ENCODE measurements around the gene ABAT.
A peak's percentile ranks its signal among the peaks of the same experiment; 100 is the strongest.
"Not testable (repeated sequence)": the region's sequence is repeated elsewhere in the genome, so short reads cannot be mapped to it uniquely, and the experiment has no call there.

ABAT gene

GRCh38 chr16:8739989-8740704 lies 65.7 kb downstream of the ABAT start:
- H3K27ac ChIP-seq (ENCODE audit: low read depth, low read length), result peak overlapping the region; percentile 22
- H3K27me3 ChIP-seq (ENCODE audit: control insufficient read depth in 1 of 2, insufficient read depth in 2 of 2, low read length in 2 of 2), result no peaks in the 10 kb centered on the region
- H3K9ac ChIP-seq (ENCODE audit: low read depth in 1 of 2, low read length in 2 of 2), result no peak overlapping the region
- peaks cover 0 to 7% of the 10 kb centered on the region in 2 donors for H3K36me3 ChIP-seq (ENCODE audit: control insufficient read depth in 1 of 2, insufficient read depth in 2 of 2, low read length in 2 of 2)
- H3K4me3 ChIP-seq (ENCODE audit: low read depth in 1 of 2, low read length in 2 of 2), result peak overlapping the region in 1 of 2 donors; percentile 13
- peaks cover 0 to 2% of the 10 kb centered on the region in 2 donors for H3K9me3 ChIP-seq (ENCODE audit: control insufficient read depth in 1 of 2, low read length in 2 of 2)
- peaks cover 11 to 18% of the 10 kb centered on the region in 2 donors for H3K4me1 ChIP-seq (ENCODE audit: control insufficient read depth in 1 of 2, insufficient read depth in 2 of 2, low read length in 2 of 2)

GRCh38 chr16:8740775-8741355 lies 66.4 kb downstream of the ABAT start:
- H3K9ac ChIP-seq (ENCODE audit: low read depth in 1 of 2, low read length in 2 of 2), result no peak overlapping the region
- peaks cover 0 to 2% of the 10 kb centered on the region in 2 donors for H3K9me3 ChIP-seq (ENCODE audit: control insufficient read depth in 1 of 2, low read length in 2 of 2)
- peaks cover 0 to 7% of the 10 kb centered on the region in 2 donors for H3K36me3 ChIP-seq (ENCODE audit: control insufficient read depth in 1 of 2, insufficient read depth in 2 of 2, low read length in 2 of 2)
- peak overlapping the region in 1 of 2 donors; percentile 13 for H3K4me3 ChIP-seq (ENCODE audit: low read depth in 1 of 2, low read length in 2 of 2)
- no peaks in the 10 kb centered on the region for H3K27me3 ChIP-seq (ENCODE audit: control insufficient read depth in 1 of 2, insufficient read depth in 2 of 2, low read length in 2 of 2)
- H3K4me1 ChIP-seq (ENCODE audit: control insufficient read depth in 1 of 2, insufficient read depth in 2 of 2, low read length in 2 of 2), result peaks cover 11 to 18% of the 10 kb centered on the region in 2 donors
- H3K27ac ChIP-seq (ENCODE audit: low read depth, low read length), result peak overlapping the region; percentile 22

DNA sequence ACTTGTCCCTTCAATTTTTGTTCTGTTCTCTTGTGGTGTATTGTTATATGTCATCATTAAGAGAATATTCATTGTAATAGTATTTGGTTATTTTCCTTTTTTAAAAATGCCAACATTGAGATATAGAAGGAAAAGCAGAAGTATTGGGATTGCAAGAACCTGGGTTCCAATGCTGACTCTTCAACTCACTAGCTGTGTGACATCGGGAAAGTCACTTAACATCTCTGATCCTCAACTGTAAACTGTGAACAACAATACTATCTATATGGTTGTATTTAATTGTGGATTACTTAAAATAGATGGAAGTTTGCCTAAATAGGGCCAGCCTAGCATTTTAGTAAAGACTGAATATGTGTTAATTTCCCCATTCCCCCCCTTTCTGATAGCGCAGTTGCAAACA lies 67.2 kb downstream of the ABAT start:
- no peak overlapping the region for H3K4me3 ChIP-seq (ENCODE audit: low read depth in 1 of 2, low read length in 2 of 2)
- no peak overlapping the region for H3K27ac ChIP-seq (ENCODE audit: low read depth, low read length)
- no peak overlapping the region for H3K9ac ChIP-seq (ENCODE audit: low read depth in 1 of 2, low read length in 2 of 2)
- peaks cover 11 to 18% of the 10 kb centered on the region in 2 donors for H3K4me1 ChIP-seq (ENCODE audit: control insufficient read depth in 1 of 2, insufficient read depth in 2 of 2, low read length in 2 of 2)
- H3K36me3 ChIP-seq (ENCODE audit: control insufficient read depth in 1 of 2, insufficient read depth in 2 of 2, low read length in 2 of 2), result peaks cover 0 to 3% of the 10 kb centered on the region in 2 donors
- H3K9me3 ChIP-seq (ENCODE audit: control insufficient read depth in 1 of 2, low read length in 2 of 2), result peaks cover 0 to 2% of the 10 kb centered on the region in 2 donors
- no peaks in the 10 kb centered on the region for H3K27me3 ChIP-seq (ENCODE audit: control insufficient read depth in 1 of 2, insufficient read depth in 2 of 2, low read length in 2 of 2)

DNA sequence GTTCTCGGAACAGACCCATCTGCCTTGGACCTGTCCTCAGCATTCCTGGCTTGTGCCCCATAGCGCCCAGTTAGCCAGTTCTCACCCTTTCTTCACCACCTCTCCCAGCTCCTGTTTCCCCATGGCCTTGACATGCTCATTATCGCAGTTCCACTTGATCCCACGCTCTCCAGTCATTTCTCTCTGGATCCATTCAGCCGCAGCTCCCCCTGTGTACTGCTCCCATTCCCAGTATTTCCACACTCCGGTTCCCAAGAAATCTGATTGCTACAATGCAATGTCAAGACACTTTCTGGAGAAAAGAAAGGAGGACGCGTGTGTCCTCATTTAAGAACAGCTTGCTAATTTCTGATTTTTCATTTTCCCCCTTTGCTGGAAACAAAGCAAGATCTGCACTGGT lies 67.7 kb downstream of the ABAT start:
- peaks cover 11 to 18% of the 10 kb centered on the region in 2 donors for H3K4me1 ChIP-seq (ENCODE audit: control insufficient read depth in 1 of 2, insufficient read depth in 2 of 2, low read length in 2 of 2)
- no peaks in the 10 kb centered on the region for H3K27me3 ChIP-seq (ENCODE audit: control insufficient read depth in 1 of 2, insufficient read depth in 2 of 2, low read length in 2 of 2)
- H3K4me3 ChIP-seq (ENCODE audit: low read depth in 1 of 2, low read length in 2 of 2), result no peak overlapping the region
- H3K36me3 ChIP-seq (ENCODE audit: control insufficient read depth in 1 of 2, insufficient read depth in 2 of 2, low read length in 2 of 2), result peaks cover 0 to 7% of the 10 kb centered on the region in 2 donors
- peaks cover 0 to 2% of the 10 kb centered on the region in 2 donors for H3K9me3 ChIP-seq (ENCODE audit: control insufficient read depth in 1 of 2, low read length in 2 of 2)
- H3K27ac ChIP-seq (ENCODE audit: low read depth, low read length), result no peak overlapping the region
- no peak overlapping the region for H3K9ac ChIP-seq (ENCODE audit: low read depth in 1 of 2, low read length in 2 of 2)

DNA sequence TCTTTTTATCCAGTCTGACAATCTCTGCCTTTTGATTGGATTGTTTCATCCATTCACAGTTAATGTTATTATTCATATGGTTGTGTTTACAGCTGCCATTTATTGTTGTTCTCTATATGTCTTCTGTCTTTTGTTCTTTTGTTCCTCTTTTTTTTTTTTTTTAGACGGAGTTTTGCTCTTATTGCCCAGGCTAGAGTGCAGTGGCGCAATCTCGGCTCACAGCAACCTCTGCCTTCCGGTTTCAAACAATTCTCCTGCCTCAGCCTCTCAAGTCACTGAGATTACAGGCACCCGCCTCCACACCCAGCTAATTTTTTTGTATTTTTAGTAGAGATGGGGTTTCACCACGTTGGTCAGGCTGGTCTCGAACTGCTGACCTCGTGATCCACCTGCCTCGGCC lies 74.5 kb downstream of the ABAT start:
- not testable (repeated sequence) for H3K27ac ChIP-seq (ENCODE audit: low read depth, low read length); H3K36me3 ChIP-seq (ENCODE audit: control insufficient read depth in 1 of 2, insufficient read depth in 2 of 2, low read length in 2 of 2); H3K9ac ChIP-seq (ENCODE audit: low read depth in 1 of 2, low read length in 2 of 2); H3K27me3 ChIP-seq (ENCODE audit: control insufficient read depth in 1 of 2, insufficient read depth in 2 of 2, low read length in 2 of 2); H3K9me3 ChIP-seq (ENCODE audit: control insufficient read depth in 1 of 2, low read length in 2 of 2); H3K4me3 ChIP-seq (ENCODE audit: low read depth in 1 of 2, low read length in 2 of 2)
- H3K4me1 ChIP-seq (ENCODE audit: control insufficient read depth in 1 of 2, insufficient read depth in 2 of 2, low read length in 2 of 2), result peaks cover 16 to 20% of the 10 kb centered on the region in 2 donors

GRCh38 chr16:8751481-8752311 lies 77.3 kb downstream of the ABAT start:
- H3K4me3 ChIP-seq (ENCODE audit: low read depth in 1 of 2, low read length in 2 of 2), result no peak overlapping the region
- peaks cover 3% of the 10 kb centered on the region in 2 donors for H3K36me3 ChIP-seq (ENCODE audit: control insufficient read depth in 1 of 2, insufficient read depth in 2 of 2, low read length in 2 of 2)
- H3K27ac ChIP-seq (ENCODE audit: low read depth, low read length), result no peak overlapping the region
- no peaks in the 10 kb centered on the region for H3K9me3 ChIP-seq (ENCODE audit: control insufficient read depth in 1 of 2, low read length in 2 of 2)
- no peaks in the 10 kb centered on the region for H3K27me3 ChIP-seq (ENCODE audit: control insufficient read depth in 1 of 2, insufficient read depth in 2 of 2, low read length in 2 of 2)
- H3K9ac ChIP-seq (ENCODE audit: low read depth in 1 of 2, low read length in 2 of 2), result no peak overlapping the region
- H3K4me1 ChIP-seq (ENCODE audit: control insufficient read depth in 1 of 2, insufficient read depth in 2 of 2, low read length in 2 of 2), result peaks cover 16 to 20% of the 10 kb centered on the region in 2 donors

- Histone ChIP-seq H3K9me3 (ENCODE audit: control insufficient read depth in 1 of 2, low read length in 2 of 2) (no peaks in the 10 kb centered on the region), H3K4me1 (ENCODE audit: control insufficient read depth in 1 of 2, insufficient read depth in 2 of 2, low read length in 2 of 2) (peaks cover 16 to 20% of the 10 kb centered on the region in 2 donors), H3K27me3 (ENCODE audit: control insufficient read depth in 1 of 2, insufficient read depth in 2 of 2, low read length in 2 of 2) (no peaks in the 10 kb centered on the region), H3K9ac (ENCODE audit: low read depth in 1 of 2, low read length in 2 of 2) (no peak overlapping the region), H3K27ac (ENCODE audit: low read depth, low read length) (no peak overlapping the region), H3K36me3 (ENCODE audit: control insufficient read depth in 1 of 2, insufficient read depth in 2 of 2, low read length in 2 of 2) (peaks cover 3 to 9% of the 10 kb centered on the region in 2 donors), H3K4me3 (ENCODE audit: low read depth in 1 of 2, low read length in 2 of 2) (no peak overlapping the region)
Measured at GRCh38 chr16:8752706-8753105, 78.3 kb downstream of the ABAT start.

- H3K36me3 ChIP-seq (ENCODE audit: control insufficient read depth in 1 of 2, insufficient read depth in 2 of 2, low read length in 2 of 2), result peaks cover 9 to 13% of the 10 kb centered on the region in 2 donors
- H3K9ac ChIP-seq (ENCODE audit: low read depth in 1 of 2, low read length in 2 of 2), result no peak overlapping the region
- no peaks in the 10 kb centered on the region for H3K27me3 ChIP-seq (ENCODE audit: control insufficient read depth in 1 of 2, insufficient read depth in 2 of 2, low read length in 2 of 2)
- no peak overlapping the region for H3K4me3 ChIP-seq (ENCODE audit: low read depth in 1 of 2, low read length in 2 of 2)
- H3K27ac ChIP-seq (ENCODE audit: low read depth, low read length), result no peak overlapping the region
- no peaks in the 10 kb centered on the region for H3K9me3 ChIP-seq (ENCODE audit: control insufficient read depth in 1 of 2, low read length in 2 of 2)
- H3K4me1 ChIP-seq (ENCODE audit: control insufficient read depth in 1 of 2, insufficient read depth in 2 of 2, low read length in 2 of 2), result peaks cover 16 to 20% of the 10 kb centered on the region in 2 donors
Measured at GRCh38 chr16:8753416-8754054, 79.1 kb downstream of the ABAT start.

DNA sequence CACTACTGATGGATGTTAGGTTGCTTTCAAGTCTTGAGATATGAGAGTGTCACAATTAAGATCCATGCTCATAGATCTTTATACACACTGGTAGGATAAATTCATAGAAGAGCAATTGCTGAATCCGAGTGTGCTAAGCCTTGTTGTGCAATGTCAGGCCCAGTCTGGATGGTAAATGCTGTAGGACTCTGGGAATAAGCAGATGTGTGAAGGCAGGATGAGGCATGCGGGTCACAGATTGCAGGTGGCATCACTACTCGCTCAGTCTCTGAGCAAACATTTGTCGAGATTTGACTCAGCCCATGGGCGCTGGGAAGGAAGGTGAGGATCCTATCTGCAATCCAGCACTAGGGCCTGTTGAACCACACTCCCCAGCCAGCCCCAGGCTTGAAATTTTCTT lies 82.3 kb downstream of the ABAT start:
- Histone ChIP-seq H3K4me3 (ENCODE audit: low read depth in 1 of 2, low read length in 2 of 2) (no peak overlapping the region), H3K4me1 (ENCODE audit: control insufficient read depth in 1 of 2, insufficient read depth in 2 of 2, low read length in 2 of 2) (peaks cover 10 to 15% of the 10 kb centered on the region in 2 donors), H3K36me3 (ENCODE audit: control insufficient read depth in 1 of 2, insufficient read depth in 2 of 2, low read length in 2 of 2) (peaks cover 9 to 19% of the 10 kb centered on the region in 2 donors), H3K27ac (ENCODE audit: low read depth, low read length) (no peak overlapping the region), H3K27me3 (ENCODE audit: control insufficient read depth in 1 of 2, insufficient read depth in 2 of 2, low read length in 2 of 2) (no peaks in the 10 kb centered on the region), H3K9ac (ENCODE audit: low read depth in 1 of 2, low read length in 2 of 2) (no peak overlapping the region), H3K9me3 (ENCODE audit: control insufficient read depth in 1 of 2, low read length in 2 of 2) (no peaks in the 10 kb centered on the region)

Data from duodenal mucosa (tissue), 2 donors.